Amygdala (tissue), 56 donors: ENCODE data around the gene SCNN1B.
"Not testable (repeated sequence)": the region's sequence is repeated elsewhere in the genome, so short reads cannot be mapped to it uniquely, and the experiment has no call there.

Source experiments
- DNase-seq, 56 donors: peaks; one replicate each; lab custom pipeline; 2025; lab: John Stamatoyannopoulos, UW

The SCNN1B gene

GRCh38 chr16:23400447-23400846 lies 98.3 kb downstream of the SCNN1B start:
- not testable (repeated sequence) for DNase-seq

GRCh38 chr16:23401139-23401538 lies 99.0 kb downstream of the SCNN1B start:
- no peak for DNase-seq

GRCh38 chr16:23402100-23402499 lies 100.0 kb downstream of the SCNN1B start:
- DNase-seq: no peak

GRCh38 chr16:23403547-23403946 lies 101.4 kb downstream of the SCNN1B start:
- no peak for DNase-seq

- DNase-seq: no peak
These were observed 103.9 kb downstream of the SCNN1B start for GRCh38 chr16:23406024-23406423.

- no peak for DNase-seq
These were observed 104.6 kb downstream of the SCNN1B start for GRCh38 chr16:23406546-23407240.

GRCh38 chr16:23407436-23408127 lies 105.5 kb downstream of the SCNN1B start:
- DNase-seq: no peak

- DNase-seq: peak in 1 of 56 donors; percentile 14
These were observed 106.2 kb downstream of the SCNN1B start for GRCh38 chr16:23408242-23408822.

- DNase-seq: peak in 35 of 56 donors; percentile 4 to 59 (median 26)
These were observed 106.8 kb downstream of the SCNN1B start for GRCh38 chr16:23408823-23409298.

GRCh38 chr16:23409522-23409921 lies 107.4 kb downstream of the SCNN1B start:
- DNase-seq: no peak

- DNase-seq: no peak
These were observed 108.1 kb downstream of the SCNN1B start for GRCh38 chr16:23410176-23410575.

GRCh38 chr16:23414731-23415130 lies 112.6 kb downstream of the SCNN1B start:
- DNase-seq: no peak

- no peak for DNase-seq
These were observed 114.7 kb downstream of the SCNN1B start for GRCh38 chr16:23416816-23417215.

- DNase-seq: no peak
These were observed 117.9 kb downstream of the SCNN1B start for GRCh38 chr16:23420011-23420410.

- DNase-seq: peak in 15 of 56 donors; percentile 2 to 41 (median 13)
These were observed 121.5 kb downstream of the SCNN1B start for GRCh38 chr16:23423496-23424049.

GRCh38 chr16:23424292-23424958 lies 122.3 kb downstream of the SCNN1B start:
- peak in 4 of 56 donors; percentile 1 to 8 (median 4) for DNase-seq

GRCh38 chr16:23428351-23428750 lies 126.2 kb downstream of the SCNN1B start:
- DNase-seq: peak in 2 of 56 donors; percentile 1
